ENCODE data around the gene EDDM13.

- TF ChIP-seq CTCF (IDR thresholded peaks at IDR 0.05; ENCODE audit: low read length) (no peak), EZH2 (optimal IDR thresholded peaks at IDR 0.05; ENCODE audit: low read depth, low read length) (no peak), EZH2phosphoT487 (IDR thresholded peaks at IDR 0.05; ENCODE audit: low read length) (no peak)
Observed at GRCh38 chr19:56315077-56315828, 42.7 kb downstream of the EDDM13 start.

All from MM.1S (cell line).